Prostate gland (tissue), 2 donors: Measurements from ENCODE around the gene PDE6G.

Experiments used
- POLR2A ChIP-seq: fragments of 450-650 bp; IDR thresholded peaks from one replicate; pipeline ENCODE4 v1.6.1; 2016; ENCODE audit warnings: antibody characterized with exemption, mild to moderate bottlenecking
- POLR2AphosphoS5 ChIP-seq: sonication (generic); formaldehyde crosslinking; IDR thresholded peaks from one replicate; pipeline ENCODE4 v1.6.1; 2017; ENCODE audit warnings: antibody characterized with exemption
- TF ChIP-seq, protein P1 (sequence below), 4 experiments: fragments of 200-600 bp in 2 of 4; fragments of 450-650 bp in 2 of 4; sonication (generic) in 2 of 4; IDR thresholded peaks; 1 replicate in 3 of 4; 2 replicates in 1 of 4; pipeline ENCODE4 v1.5.1; 2016 to 2019; ENCODE audit warnings: antibody characterized with exemption in 4 of 4, mild to moderate bottlenecking in 2 of 4, moderate library complexity in 2 of 4

DNA sequence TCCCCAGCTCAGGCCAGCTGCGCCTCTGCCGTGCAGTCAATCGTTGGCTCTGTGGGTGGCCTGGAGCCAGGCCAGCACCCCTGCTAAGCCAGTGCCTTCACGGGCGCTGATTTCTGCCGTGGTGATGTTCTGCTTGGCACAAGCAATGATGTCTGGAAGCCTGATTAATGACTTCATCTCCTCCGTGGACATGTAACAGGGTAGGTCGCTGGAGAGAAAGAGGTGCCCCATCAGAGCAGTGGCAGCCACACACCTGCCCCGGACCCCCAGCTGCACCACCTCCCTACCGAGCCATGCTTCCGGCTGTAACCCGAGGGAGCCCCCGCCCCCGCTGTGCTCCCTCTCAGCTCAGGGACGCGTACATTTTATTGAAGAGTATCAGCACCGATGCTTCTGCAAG is 25.3 kb upstream of the PDE6G start:
- TF ChIP-seq, protein P1, sequence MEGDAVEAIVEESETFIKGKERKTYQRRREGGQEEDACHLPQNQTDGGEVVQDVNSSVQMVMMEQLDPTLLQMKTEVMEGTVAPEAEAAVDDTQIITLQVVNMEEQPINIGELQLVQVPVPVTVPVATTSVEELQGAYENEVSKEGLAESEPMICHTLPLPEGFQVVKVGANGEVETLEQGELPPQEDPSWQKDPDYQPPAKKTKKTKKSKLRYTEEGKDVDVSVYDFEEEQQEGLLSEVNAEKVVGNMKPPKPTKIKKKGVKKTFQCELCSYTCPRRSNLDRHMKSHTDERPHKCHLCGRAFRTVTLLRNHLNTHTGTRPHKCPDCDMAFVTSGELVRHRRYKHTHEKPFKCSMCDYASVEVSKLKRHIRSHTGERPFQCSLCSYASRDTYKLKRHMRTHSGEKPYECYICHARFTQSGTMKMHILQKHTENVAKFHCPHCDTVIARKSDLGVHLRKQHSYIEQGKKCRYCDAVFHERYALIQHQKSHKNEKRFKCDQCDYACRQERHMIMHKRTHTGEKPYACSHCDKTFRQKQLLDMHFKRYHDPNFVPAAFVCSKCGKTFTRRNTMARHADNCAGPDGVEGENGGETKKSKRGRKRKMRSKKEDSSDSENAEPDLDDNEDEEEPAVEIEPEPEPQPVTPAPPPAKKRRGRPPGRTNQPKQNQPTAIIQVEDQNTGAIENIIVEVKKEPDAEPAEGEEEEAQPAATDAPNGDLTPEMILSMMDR (IDR thresholded peaks at IDR 0.05): no peak
- no peak for TF ChIP-seq POLR2AphosphoS5
- no peak for TF ChIP-seq POLR2A
